COLO668 (cell line): ENCODE data around the gene CLEC10A.

Experiments used
- DNase-seq: peaks from one replicate; lab custom pipeline; 2025; ENCODE audit not compliant: unreplicated experiment; lab: John Stamatoyannopoulos, UW

CLEC10A gene

GRCh38 chr17:7042501-7043181, 37.4 kb downstream of the CLEC10A start:
- DNase-seq = peak; percentile 39

- DNase-seq = peak; percentile 19
These were observed 38.2 kb downstream of the CLEC10A start for GRCh38 chr17:7041607-7042500.

- no peak for DNase-seq
These were observed 40.2 kb downstream of the CLEC10A start for GRCh38 chr17:7039832-7040231.

- DNase-seq = no peak
These were observed 41.8 kb downstream of the CLEC10A start for GRCh38 chr17:7038025-7038862.

- DNase-seq = peak; percentile 92
These were observed 44.3 kb downstream of the CLEC10A start, which contains the start of gene SLC16A13 for GRCh38 chr17:7035591-7036368. TSS of gene SLC16A13 (plus strand) at chr17:7036015. CDS start at chr17:7036383, 368 bp downstream.

- DNase-seq = no peak
These were observed 45.0 kb downstream of the CLEC10A start for GRCh38 chr17:7034955-7035590.

GRCh38 chr17:7029659-7030058, 50.4 kb downstream of the CLEC10A start:
- no peak for DNase-seq

- DNase-seq = no peak
These were observed 51.0 kb downstream of the CLEC10A start for GRCh38 chr17:7029096-7029495.

- DNase-seq = peak; percentile 12
These were observed 52.7 kb downstream of the CLEC10A start for GRCh38 chr17:7027335-7027734.

- peak; percentile 60 for DNase-seq
These were observed 53.5 kb downstream of the CLEC10A start for GRCh38 chr17:7026471-7027115.

GRCh38 chr17:7025245-7025644, 54.8 kb downstream of the CLEC10A start:
- no peak for DNase-seq
